ENCODE results near the gene ADSS2. TPM values are rescaled to one million over a fixed set of nuclear protein-coding genes. Genes with fewer than 3 reads are reported as not detected.

The ADSS2 gene
- total RNA-seq, 1 experiment from 2014 or later = 76.7 TPM

DNA sequence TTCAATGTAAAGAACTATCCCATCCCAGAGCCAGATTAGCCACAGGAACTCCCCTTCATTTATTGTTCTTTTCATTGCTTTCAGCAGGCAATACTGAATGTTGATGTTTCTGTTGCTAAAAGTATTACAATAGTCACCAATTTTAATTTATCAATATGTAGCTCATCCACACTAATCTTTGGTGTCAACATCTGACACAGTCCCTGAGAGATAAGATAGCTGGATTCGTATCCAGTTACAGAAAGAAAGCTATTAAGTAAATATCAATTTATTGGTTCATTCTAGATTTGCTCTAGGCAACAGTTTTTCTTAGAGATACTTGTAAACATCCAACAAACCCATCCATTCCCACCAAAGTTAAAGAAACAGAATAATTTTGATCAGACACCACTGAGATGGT, 4.7 kb downstream of the ADSS2 start:
- Histone ChIP-seq H3K79me2 (ENCODE audit: low read depth) (peaks cover 92% of the 10 kb centered on the region), H3K9me3 (ENCODE audit: insufficient read depth, low read depth) (no peaks in the 10 kb centered on the region), H3K36me3 (ENCODE audit: low read depth) (peaks cover 25% of the 10 kb centered on the region; the same call in 1 of the 2 replicates), H3K4me3 (no peak overlapping the region), H3K27me3 (ENCODE audit: insufficient read depth, low read depth) (no peaks in the 10 kb centered on the region), H3K27ac (no peak overlapping the region), H4K20me1 (ENCODE audit: insufficient read depth) (no peaks in the 10 kb centered on the region; the same call in 1 of the 2 replicates), H2AFZ (no peak overlapping the region), H3K4me1 (replicated peaks; ENCODE audit: insufficient read depth) (peaks cover 29% of the 10 kb centered on the region), H3K4me2 (no peak overlapping the region), H3K9me2 (ENCODE audit: insufficient read depth) (no peaks in the 10 kb centered on the region), H3F3A (ENCODE audit: insufficient read depth, low read depth) (peaks cover 8% of the 10 kb centered on the region; the same call in 1 of the 2 replicates)
- CTCF ChIA-PET = no interaction called here
- BruUV-seq (replicated peaks) = no TSS peak
- POLR2A ChIA-PET (ENCODE audit: unreplicated experiment) = no interaction called here
- TF ChIP-seq EZH2 (IDR thresholded peaks at IDR 0.05; ENCODE audit: low read depth) = no peak
- TF ChIP-seq, protein P1, sequence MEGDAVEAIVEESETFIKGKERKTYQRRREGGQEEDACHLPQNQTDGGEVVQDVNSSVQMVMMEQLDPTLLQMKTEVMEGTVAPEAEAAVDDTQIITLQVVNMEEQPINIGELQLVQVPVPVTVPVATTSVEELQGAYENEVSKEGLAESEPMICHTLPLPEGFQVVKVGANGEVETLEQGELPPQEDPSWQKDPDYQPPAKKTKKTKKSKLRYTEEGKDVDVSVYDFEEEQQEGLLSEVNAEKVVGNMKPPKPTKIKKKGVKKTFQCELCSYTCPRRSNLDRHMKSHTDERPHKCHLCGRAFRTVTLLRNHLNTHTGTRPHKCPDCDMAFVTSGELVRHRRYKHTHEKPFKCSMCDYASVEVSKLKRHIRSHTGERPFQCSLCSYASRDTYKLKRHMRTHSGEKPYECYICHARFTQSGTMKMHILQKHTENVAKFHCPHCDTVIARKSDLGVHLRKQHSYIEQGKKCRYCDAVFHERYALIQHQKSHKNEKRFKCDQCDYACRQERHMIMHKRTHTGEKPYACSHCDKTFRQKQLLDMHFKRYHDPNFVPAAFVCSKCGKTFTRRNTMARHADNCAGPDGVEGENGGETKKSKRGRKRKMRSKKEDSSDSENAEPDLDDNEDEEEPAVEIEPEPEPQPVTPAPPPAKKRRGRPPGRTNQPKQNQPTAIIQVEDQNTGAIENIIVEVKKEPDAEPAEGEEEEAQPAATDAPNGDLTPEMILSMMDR (conservative IDR thresholded peaks at IDR 0.05) = no peak
- DNase-seq = no peak
- intact Hi-C loops (cut with micrococcal nuclease; ENCODE audit: unreplicated experiment) = no loop called here

DNA sequence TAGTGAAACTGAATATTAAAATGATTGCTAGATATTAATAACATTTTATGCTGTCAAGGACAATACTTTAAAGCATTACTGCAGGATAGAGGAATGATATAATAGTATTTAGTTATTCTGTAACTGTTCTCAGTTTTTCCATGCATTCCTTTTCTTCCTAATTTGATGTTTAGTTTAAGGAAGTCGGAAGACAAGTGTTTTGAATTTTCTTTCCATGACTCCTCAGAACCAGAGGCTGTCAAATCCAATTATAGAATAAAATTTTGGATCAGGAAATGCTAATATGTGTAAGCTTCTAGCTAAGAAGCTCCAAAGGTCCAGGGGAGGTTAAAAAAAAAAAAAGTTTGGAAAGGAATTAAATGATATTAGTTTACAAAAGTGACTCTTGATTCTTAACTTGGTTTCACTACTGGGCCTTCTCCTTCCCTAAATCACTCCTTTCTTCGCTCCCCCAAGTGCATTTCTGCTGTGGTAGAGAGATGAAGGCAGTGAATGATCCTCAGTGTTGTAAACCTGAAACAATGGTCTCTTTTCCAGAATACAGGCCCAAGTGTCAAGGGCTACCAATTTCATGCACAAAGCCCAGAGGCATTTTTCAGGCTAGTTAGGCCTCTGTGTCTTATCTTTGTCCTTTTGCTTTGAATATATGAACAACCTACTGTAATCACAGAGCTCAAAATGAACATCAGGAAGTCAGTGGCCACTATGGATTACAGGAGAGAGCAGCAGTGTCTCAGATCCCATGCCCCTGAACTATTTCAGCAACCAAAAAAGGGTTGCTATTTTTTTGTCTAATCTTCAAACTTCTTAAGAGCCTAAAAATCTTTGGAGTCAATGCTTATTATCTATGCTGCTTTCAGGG, 6.2 kb downstream of the ADSS2 start:
- Histone ChIP-seq H3K4me2 (no peak overlapping the region), H3F3A (ENCODE audit: insufficient read depth, low read depth) (peaks cover under 1% of the 10 kb centered on the region; the same call in 1 of the 2 replicates), H3K4me3 (no peak overlapping the region), H3K4me1 (replicated peaks; ENCODE audit: insufficient read depth) (peaks cover 29% of the 10 kb centered on the region), H3K9me3 (ENCODE audit: insufficient read depth, low read depth) (no peaks in the 10 kb centered on the region), H3K27ac (0 out of 2 replicates have a peak overlapping the region, but pooled peaks have one; percentile 9), H2AFZ (no peak overlapping the region), H3K27me3 (ENCODE audit: insufficient read depth, low read depth) (no peaks in the 10 kb centered on the region), H3K36me3 (ENCODE audit: low read depth) (peaks cover 25% of the 10 kb centered on the region; the same call in 1 of the 2 replicates), H3K9me2 (ENCODE audit: insufficient read depth) (no peaks in the 10 kb centered on the region), H4K20me1 (ENCODE audit: insufficient read depth) (no peaks in the 10 kb centered on the region; the same call in 1 of the 2 replicates), H3K79me2 (ENCODE audit: low read depth) (peaks cover 98% of the 10 kb centered on the region)
- intact Hi-C loops (cut with micrococcal nuclease; ENCODE audit: unreplicated experiment) = no loop called here
- CTCF ChIA-PET = no interaction called here
- no TSS peak for BruUV-seq (replicated peaks)
- POLR2A ChIA-PET (ENCODE audit: unreplicated experiment) = no interaction called here
- no peak for DNase-seq
- TF ChIP-seq, protein P1 (conservative IDR thresholded peaks at IDR 0.05) = no peak
- no peak for TF ChIP-seq EZH2 (IDR thresholded peaks at IDR 0.05; ENCODE audit: low read depth)

GRCh38 chr1:244444854-244445253, 6.9 kb downstream of the ADSS2 start:
- DNase-seq = no peak
- Histone ChIP-seq H3K79me2 (ENCODE audit: low read depth) (peaks cover 98% of the 10 kb centered on the region), H3K4me1 (replicated peaks; ENCODE audit: insufficient read depth) (peaks cover 22% of the 10 kb centered on the region), H3K9me2 (ENCODE audit: insufficient read depth) (no peaks in the 10 kb centered on the region), H2AFZ (no peak overlapping the region), H3K27me3 (ENCODE audit: insufficient read depth, low read depth) (no peaks in the 10 kb centered on the region), H3K4me3 (no peak overlapping the region), H4K20me1 (ENCODE audit: insufficient read depth) (no peaks in the 10 kb centered on the region; the same call in 1 of the 2 replicates), H3F3A (ENCODE audit: insufficient read depth, low read depth) (no peaks in the 10 kb centered on the region; the same call in 1 of the 2 replicates), H3K27ac (no peak overlapping the region), H3K9me3 (ENCODE audit: insufficient read depth, low read depth) (no peaks in the 10 kb centered on the region), H3K4me2 (no peak overlapping the region), H3K36me3 (ENCODE audit: low read depth) (peaks cover 22% of the 10 kb centered on the region; the same call in 1 of the 2 replicates)
- CTCF ChIA-PET = no interaction called here
- POLR2A ChIA-PET (ENCODE audit: unreplicated experiment) = interaction anchor here (0.9 kb wide), 1 partner anchor 319 kb away, joined by 9 read pairs; no protein-coding TSS in a partner anchor
- no TSS peak for BruUV-seq (replicated peaks)
- TF ChIP-seq, protein P1 (conservative IDR thresholded peaks at IDR 0.05) = no peak
- no peak for TF ChIP-seq EZH2 (IDR thresholded peaks at IDR 0.05; ENCODE audit: low read depth)
- intact Hi-C loops (cut with micrococcal nuclease; ENCODE audit: unreplicated experiment) = no loop called here

Data from PC-9 (cell line).